Measurements from ENCODE around the gene PNMA8A.
A peak's percentile ranks its signal among the peaks of the same experiment; 100 is the strongest.

The PNMA8A gene

DNA sequence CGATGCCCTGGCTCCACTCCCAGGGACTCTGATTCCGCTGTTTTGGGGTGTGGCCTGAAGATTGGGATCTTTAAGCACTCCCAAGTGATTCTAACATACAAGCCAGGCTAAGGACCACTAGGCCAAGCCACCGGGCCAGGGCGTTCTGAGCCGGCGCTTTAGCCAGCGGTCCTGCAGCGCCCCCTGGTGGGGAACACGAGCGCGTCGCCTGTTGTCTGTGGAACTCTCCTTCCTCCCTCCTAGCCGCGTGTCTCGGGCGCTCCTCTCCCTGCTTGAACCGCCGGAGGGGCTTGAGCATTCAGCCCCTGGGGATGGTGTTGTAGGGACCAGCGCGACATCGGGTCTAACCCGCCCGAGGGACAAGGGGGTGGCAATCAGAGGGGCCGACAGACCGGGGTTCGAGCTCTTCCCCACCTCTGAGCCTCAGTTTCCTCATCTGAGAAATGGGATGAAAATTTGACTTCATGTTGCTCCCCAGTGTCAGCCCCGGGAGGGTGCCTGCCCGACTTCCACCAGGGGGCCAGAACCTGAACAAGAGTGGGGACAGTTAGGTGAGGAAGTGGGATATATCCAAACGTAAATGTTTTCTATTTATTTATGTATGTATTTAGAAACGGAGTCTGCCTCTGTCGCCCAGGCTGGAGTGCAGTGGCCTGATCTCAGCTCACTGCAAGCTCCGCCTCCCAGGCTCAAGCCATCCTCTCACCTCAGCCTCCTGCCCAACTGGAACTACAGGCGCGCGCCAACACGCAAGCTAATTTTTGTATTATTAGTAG lies 42.3 kb upstream of the PNMA8A start:
- no peak overlapping the region for H3K4me3 ChIP-seq (ENCODE audit: low read length)
- H3K27me3 ChIP-seq (replicated peaks; ENCODE audit: insufficient read depth, low read length), result peaks cover 58% of the 10 kb centered on the region
- no peaks in the 10 kb centered on the region for H3K79me2 ChIP-seq (ENCODE audit: low read length)
- no peak overlapping the region for H3K27ac ChIP-seq (ENCODE audit: low read length)
- no peak overlapping the region for H3K4me2 ChIP-seq (ENCODE audit: low read depth, low read length)
- DNase-seq, result no peak
- H4K20me1 ChIP-seq (ENCODE audit: insufficient read depth, low read length), result no peaks in the 10 kb centered on the region
- no peak overlapping the region for H3K9ac ChIP-seq (ENCODE audit: low read length)
- H3F3A ChIP-seq (ENCODE audit: insufficient read depth, low read length), result no peaks in the 10 kb centered on the region
- no peaks in the 10 kb centered on the region for H3K36me3 ChIP-seq (replicated peaks; ENCODE audit: insufficient read depth, low read length)
- H3K9me3 ChIP-seq (replicated peaks; ENCODE audit: insufficient read depth, low read length), result no peaks in the 10 kb centered on the region
- no peaks in the 10 kb centered on the region for H3K9me2 ChIP-seq (replicated peaks; ENCODE audit: insufficient read depth, low read length)
- TF ChIP-seq EZH2phosphoT487 (IDR thresholded peaks at IDR 0.05; ENCODE audit: low read length) (no peak), EZH2 (optimal IDR thresholded peaks at IDR 0.05; ENCODE audit: low read depth, low read length) (no peak), CTCF (IDR thresholded peaks at IDR 0.05; ENCODE audit: low read length) (peak; percentile 25; the same call in 1 of the 2 replicates)
- no peak overlapping the region for H2AFZ ChIP-seq (ENCODE audit: low read length)
- no peaks in the 10 kb centered on the region for H3K4me1 ChIP-seq (ENCODE audit: low read length)

DNA sequence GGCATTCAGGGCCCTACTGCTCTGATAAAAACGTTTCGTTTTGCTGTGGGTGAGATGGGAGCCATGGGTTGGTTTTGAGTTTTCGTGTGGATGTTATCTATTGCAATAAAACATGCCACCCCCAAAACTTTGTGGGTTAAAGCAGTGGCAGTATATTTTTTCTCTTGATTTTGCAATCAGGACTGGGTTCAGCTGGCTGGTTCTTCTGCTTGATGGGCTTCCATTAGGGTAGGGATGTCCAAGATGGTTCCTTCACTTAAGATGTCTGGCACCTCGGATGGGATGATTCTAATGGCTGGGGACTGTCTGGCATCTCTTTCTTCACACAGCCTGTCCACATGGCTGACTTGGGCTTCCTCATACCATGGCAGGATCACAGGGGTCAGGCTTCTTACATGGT lies 39.9 kb upstream of the PNMA8A start:
- no peaks in the 10 kb centered on the region for H4K20me1 ChIP-seq (ENCODE audit: insufficient read depth, low read length)
- H3K4me1 ChIP-seq (ENCODE audit: low read length), result no peaks in the 10 kb centered on the region
- no peak for DNase-seq
- H3K9me3 ChIP-seq (replicated peaks; ENCODE audit: insufficient read depth, low read length), result no peaks in the 10 kb centered on the region
- H3K36me3 ChIP-seq (replicated peaks; ENCODE audit: insufficient read depth, low read length), result no peaks in the 10 kb centered on the region
- no peaks in the 10 kb centered on the region for H3K79me2 ChIP-seq (ENCODE audit: low read length)
- no peak overlapping the region for H3K4me2 ChIP-seq (ENCODE audit: low read depth, low read length)
- H3K9ac ChIP-seq (ENCODE audit: low read length), result no peak overlapping the region
- H3K27me3 ChIP-seq (replicated peaks; ENCODE audit: insufficient read depth, low read length), result peaks cover 65% of the 10 kb centered on the region
- no peaks in the 10 kb centered on the region for H3F3A ChIP-seq (ENCODE audit: insufficient read depth, low read length)
- no peaks in the 10 kb centered on the region for H3K9me2 ChIP-seq (replicated peaks; ENCODE audit: insufficient read depth, low read length)
- no peak overlapping the region for H3K4me3 ChIP-seq (ENCODE audit: low read length)
- no peak overlapping the region for H3K27ac ChIP-seq (ENCODE audit: low read length)
- no peak overlapping the region for H2AFZ ChIP-seq (ENCODE audit: low read length)
- no peak for TF ChIP-seq EZH2phosphoT487 (IDR thresholded peaks at IDR 0.05; ENCODE audit: low read length)
- no peak for TF ChIP-seq CTCF (IDR thresholded peaks at IDR 0.05; ENCODE audit: low read length)
- TF ChIP-seq EZH2 (optimal IDR thresholded peaks at IDR 0.05; ENCODE audit: low read depth, low read length), result no peak

GRCh38 chr19:46508206-46508605 lies 36.8 kb upstream of the PNMA8A start:
- H3K9me3 ChIP-seq (replicated peaks; ENCODE audit: insufficient read depth, low read length), result no peaks in the 10 kb centered on the region

More at GRCh38 chr19:46508206-46508605, 36.8 kb upstream of the PNMA8A start:
- no peak for TF ChIP-seq EZH2 (optimal IDR thresholded peaks at IDR 0.05; ENCODE audit: low read depth, low read length)
- no peak for TF ChIP-seq EZH2phosphoT487 (IDR thresholded peaks at IDR 0.05; ENCODE audit: low read length)
- TF ChIP-seq CTCF (IDR thresholded peaks at IDR 0.05; ENCODE audit: low read length), result no peak
- Histone ChIP-seq H2AFZ (ENCODE audit: low read length) (no peak overlapping the region), H4K20me1 (ENCODE audit: insufficient read depth, low read length) (no peaks in the 10 kb centered on the region), H3K9me2 (replicated peaks; ENCODE audit: insufficient read depth, low read length) (no peaks in the 10 kb centered on the region), H3K36me3 (replicated peaks; ENCODE audit: insufficient read depth, low read length) (no peaks in the 10 kb centered on the region), H3K27me3 (replicated peaks; ENCODE audit: insufficient read depth, low read length) (peaks cover 73% of the 10 kb centered on the region), H3K9ac (ENCODE audit: low read length) (no peak overlapping the region), H3K27ac (ENCODE audit: low read length) (no peak overlapping the region), H3K4me2 (ENCODE audit: low read depth, low read length) (no peak overlapping the region), H3K4me3 (ENCODE audit: low read length) (no peak overlapping the region), H3K4me1 (ENCODE audit: low read length) (no peaks in the 10 kb centered on the region), H3K79me2 (ENCODE audit: low read length) (no peaks in the 10 kb centered on the region), H3F3A (ENCODE audit: insufficient read depth, low read length) (no peaks in the 10 kb centered on the region)
- DNase-seq, result no peak

Measured in MM.1S (cell line).